Measurements from ENCODE around the gene PTGER3. TPM values are rescaled to one million over a fixed set of nuclear protein-coding genes. Genes with fewer than 3 reads are reported as not detected.
A peak's percentile ranks its signal among the peaks of the same experiment; 100 is the strongest.

The PTGER3 gene
- total and polyA plus RNA-seq, 10 of the 15 experiments (the other 5 are each of a cell fraction or from before 2014, with no cell fraction given) = under 0.01 to 0.04 (median 0.02) TPM; not detected in 7

GRCh38 chr1:70922196-70922595 lies 125.4 kb downstream of the PTGER3 start:
- ATAC-seq = no peak
- FAIRE-seq = no peak

More at GRCh38 chr1:70922196-70922595, 125.4 kb downstream of the PTGER3 start:
- Histone ChIP-seq H4K20me1 (ENCODE audit: control insufficient read depth, insufficient read depth) (no peaks in the 10 kb centered on the region), H3K36me3 (ENCODE audit: control insufficient read depth in 2 of 2, insufficient read depth in 2 of 2, low read length in 1 of 2) (no peaks in the 10 kb centered on the region), H3K9ac (ENCODE audit: control insufficient read depth, insufficient read depth, low read length) (no peak overlapping the region), H2AFZ (ENCODE audit: control insufficient read depth, low read depth, low read length) (no peak overlapping the region), H3K27me3 (replicated peaks in 1 of 2; ENCODE audit: control insufficient read depth in 2 of 2, insufficient read depth in 2 of 2, low read length in 1 of 2) (no peaks in the 10 kb centered on the region), H3K9me3 (replicated peaks; ENCODE audit: control insufficient read depth, insufficient read depth, low read length) (no peaks in the 10 kb centered on the region), H3K27ac (ENCODE audit: control insufficient read depth, insufficient read depth) (no peak overlapping the region), H3K4me1 (ENCODE audit: control insufficient read depth, insufficient read depth, low read length) (no peaks in the 10 kb centered on the region), H3K79me2 (ENCODE audit: control insufficient read depth, insufficient read depth, low read length) (no peaks in the 10 kb centered on the region), H3K4me3 (no peak overlapping the region), H3K4me2 (ENCODE audit: control insufficient read depth, insufficient read depth) (no peak overlapping the region)
- TF ChIP-seq RAD51 (IDR thresholded peaks at IDR 0.05) (no peak), ZBTB11 (CRISPR knock-in tag; IDR thresholded peaks at IDR 0.05) (no peak), NR2F1 (conservative IDR thresholded peaks at IDR 0.05) (no peak), ZBTB33 (IDR thresholded peaks at IDR 0.05) (no peak), IKZF1 (conservative IDR thresholded peaks at IDR 0.05) (no peak)
- intact Hi-C loops (cut with micrococcal nuclease; ENCODE audit: unreplicated experiment) = no loop called here
- POLR2A ChIA-PET = no interaction called here
- SMC1A ChIA-PET (ENCODE audit: uncharacterized antibody, unreplicated experiment) = no interaction called here
- in situ Hi-C loops (cut with MboI) = no loop called here
- CTCF ChIA-PET = no interaction called here
- RAD21 ChIA-PET (ENCODE audit: unreplicated experiment) = no interaction called here
- BruUV-seq (replicated peaks) = no TSS peak
- WGBS (ENCODE audit: insufficient coverage, insufficient replicate concordance, low lambda C conversion rate, missing lambda C conversion rate) = 0% methylated on average over 2 of the region's 2 CpGs
- DNase-seq (ENCODE audit: low read depth, low spot score) = no peak

MicroRNAs encoded within 50 kb of the gene (microRNA counts, 767-probe panel; counts per million panel counts)
- 3,070 counts per million, percentile 89 among the panel's probes with 10 or more counts for microRNA hsa-miR-186-5p

Small RNA genes within 50 kb of the gene (microRNA-seq; reads per million reads assigned to microRNA genes)
- gene MIR186 = 396 reads per million, percentile 83 among the genes with 10 or more reads in this experiment

Small RNA genes within 50 kb of the gene (small RNA-seq; reads per million reads assigned to genes)
- gene MIR186 = 3,353 reads per million, percentile 100 among the genes with 10 or more reads in this experiment

Other genes starting within 250 kb of the PTGER3 start
- gene ZRANB2, start 33.2 kb upstream of the PTGER3 start, total RNA-seq (2014; rRNA removed) = 79.6 and 103 TPM in 2 replicates
- 68.4 and 77.9 TPM in 2 replicates for gene ZRANB2, start 33.2 kb upstream of the PTGER3 start, total RNA-seq (2014; rRNA removed; fragmentation: Illumina TruSeq; extraction: Trizol)
- 100 and 102 TPM in 2 replicates for gene ZRANB2, start 33.2 kb upstream of the PTGER3 start, total RNA-seq (2021)
- 150 and 247 TPM in 2 replicates for gene ZRANB2, start 33.2 kb upstream of the PTGER3 start, polyA plus RNA-seq (2011; rRNA removed)
- 189 and 276 TPM in 2 replicates for gene ZRANB2, start 33.2 kb upstream of the PTGER3 start, polyA plus RNA-seq (2014; fragmentation: Illumina TruSeq; extraction: Trizol)
- 100 to 1,000 TPM; 148 to 156 TPM for gene ZRANB2, start 33.2 kb upstream of the PTGER3 start, polyA plus RNA-seq (2014; fragmentation: Nextera tagmentation; extraction: Ambion mirVana)
- gene ZRANB2, start 33.2 kb upstream of the PTGER3 start, polyA plus RNA-seq (2014; rRNA removed) = 74.2 and 96.4 TPM in 2 replicates
- gene ZRANB2, start 33.2 kb upstream of the PTGER3 start, polyA plus RNA-seq (2016; fragmentation: Nextera tagmentation; extraction: Ambion mirVana) = 100 to 1,000 TPM; 136 to 140 TPM

Data from GM12878 (cell line).